Measurements from ENCODE around the gene PODNL1. TPM values are rescaled to one million over a fixed set of nuclear protein-coding genes. Genes with fewer than 3 reads are reported as not detected.
A peak's percentile ranks its signal among the peaks of the same experiment; 100 is the strongest.

Gene PODNL1
- total and polyA plus RNA-seq, 2 donors (not counting 1 experiment from before 2014, with no cell fraction given), result 2.1 to 6.9 TPM

GRCh38 chr19:13961826-13962698 lies 23.8 kb upstream of the PODNL1 start:
- no peaks in the 10 kb centered on the region for H3K79me2 ChIP-seq (ENCODE audit: control insufficient read depth, insufficient read depth, low read length)
- TF ChIP-seq EZH2 (IDR thresholded peaks at IDR 0.05; ENCODE audit: low read length, missing control alignments), result no peak
- TF ChIP-seq CTCF (conservative IDR thresholded peaks at IDR 0.05 in 1 of 2, IDR thresholded peaks at IDR 0.05 in 1 of 2; ENCODE audit: low read depth in 1 of 2, low read length in 2 of 2), result no peak
- peak in 1 of 2 donors; percentile 30 for DNase-seq (ENCODE audit: low read depth in 2 of 2)
- H2AFZ ChIP-seq (ENCODE audit: low read length), result no peak overlapping the region
- H3K4me1 ChIP-seq (ENCODE audit: control insufficient read depth, extremely low read depth, insufficient read depth, low read length), result no peaks in the 10 kb centered on the region
- no peak overlapping the region for H3K4me2 ChIP-seq (ENCODE audit: extremely low read depth, insufficient read depth, low read length)
- H4K20me1 ChIP-seq (ENCODE audit: control insufficient read depth, extremely low read depth, insufficient read depth, low read length), result no peaks in the 10 kb centered on the region
- no peaks in the 10 kb centered on the region for H3K9me3 ChIP-seq (ENCODE audit: control insufficient read depth, insufficient read depth, low read depth, low read length)
- H3K27me3 ChIP-seq (ENCODE audit: control insufficient read depth, insufficient read depth, low read length), result no peaks in the 10 kb centered on the region
- peaks cover 34% of the 10 kb centered on the region for H3K36me3 ChIP-seq (ENCODE audit: control insufficient read depth, insufficient read depth, low read length)
- H3K27ac ChIP-seq (ENCODE audit: insufficient read depth, low read length), result no peak overlapping the region
- no peak overlapping the region for H3K9ac ChIP-seq (ENCODE audit: insufficient read depth, low read length)
- H3K4me3 ChIP-seq (replicated peaks in 1 of 4; ENCODE audit: control extremely low read depth in 1 of 4, insufficient read depth in 1 of 4, low read depth in 3 of 4, low read length in 4 of 4), result no peak overlapping the region

GRCh38 chr19:13960863-13961784 lies 22.9 kb upstream of the PODNL1 start:
- DNase-seq (ENCODE audit: low read depth in 2 of 2), result no peak
- no peak overlapping the region for H2AFZ ChIP-seq (ENCODE audit: low read length)
- H3K4me2 ChIP-seq (ENCODE audit: extremely low read depth, insufficient read depth, low read length), result no peak overlapping the region
- H3K27me3 ChIP-seq (ENCODE audit: control insufficient read depth, insufficient read depth, low read length), result no peaks in the 10 kb centered on the region
- no peaks in the 10 kb centered on the region for H3K79me2 ChIP-seq (ENCODE audit: control insufficient read depth, insufficient read depth, low read length)
- H3K27ac ChIP-seq (ENCODE audit: insufficient read depth, low read length), result no peak overlapping the region
- H3K4me1 ChIP-seq (ENCODE audit: control insufficient read depth, extremely low read depth, insufficient read depth, low read length), result no peaks in the 10 kb centered on the region
- no peaks in the 10 kb centered on the region for H3K9me3 ChIP-seq (ENCODE audit: control insufficient read depth, insufficient read depth, low read depth, low read length)
- no peak overlapping the region for H3K4me3 ChIP-seq (replicated peaks in 1 of 4; ENCODE audit: control extremely low read depth in 1 of 4, insufficient read depth in 1 of 4, low read depth in 3 of 4, low read length in 4 of 4)
- H4K20me1 ChIP-seq (ENCODE audit: control insufficient read depth, extremely low read depth, insufficient read depth, low read length), result no peaks in the 10 kb centered on the region
- TF ChIP-seq CTCF (conservative IDR thresholded peaks at IDR 0.05 in 1 of 2, IDR thresholded peaks at IDR 0.05 in 1 of 2; ENCODE audit: low read depth in 1 of 2, low read length in 2 of 2) (no peak), EZH2 (IDR thresholded peaks at IDR 0.05; ENCODE audit: low read length, missing control alignments) (no peak)
- H3K36me3 ChIP-seq (ENCODE audit: control insufficient read depth, insufficient read depth, low read length), result peaks cover 32% of the 10 kb centered on the region
- no peak overlapping the region for H3K9ac ChIP-seq (ENCODE audit: insufficient read depth, low read length)

Data from fibroblast of lung (primary cell).